Smooth muscle cell of bladder (primary cell): ENCODE data around the gene FOXN3. TPM values are rescaled to one million over a fixed set of nuclear protein-coding genes. Genes with fewer than 3 reads are reported as not detected.

Source experiments
- total RNA-seq: library from RNA; depleted of rRNA; stranded (reverse); fragments of >200 nt; gene quantifications from 2 replicates; pipeline ENCODE4 v1.2.3, GENCODE V29; 2014

Gene FOXN3
- 12.2 and 25.2 TPM in 2 replicates for total RNA-seq

GRCh38 chr14:89417091-89417464, at the start of gene FOXN3:
FOXN3 (minus strand) TSS chr14:89417233; CDS start chr14:89412476, 4,757 bp downstream.

